ENCODE data around the gene FGF4. TPM values are rescaled to one million over a fixed set of nuclear protein-coding genes. Genes with fewer than 3 reads are reported as not detected.

Gene FGF4
- total RNA-seq, 1 donor from 2014 or later: not detected

DNA sequence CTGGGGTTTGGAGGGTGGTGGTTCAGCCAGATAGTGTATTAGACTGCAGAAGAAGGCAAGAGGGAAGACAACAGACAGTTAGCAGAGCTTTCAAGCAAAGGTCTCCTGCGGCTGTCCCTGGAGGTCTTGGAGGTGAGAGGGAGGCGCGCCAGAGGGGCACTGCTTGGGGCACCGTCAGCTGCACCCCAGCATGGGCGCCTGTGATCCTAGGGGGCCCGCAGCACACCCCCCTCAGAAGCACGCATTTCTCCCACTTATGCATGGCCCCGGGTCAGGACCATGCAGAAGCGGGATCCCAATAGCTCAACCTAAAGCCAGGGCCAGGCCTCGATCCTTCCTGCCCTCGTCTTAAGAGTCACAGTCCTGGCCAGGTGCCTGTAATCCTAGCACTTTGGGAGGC, 26.5 kb downstream of the FGF4 start:
- Mint-ChIP-seq H3K27me3 (ENCODE audit: low read depth) (no peaks in the 10 kb centered on the region), H3K9me3 (no peaks in the 10 kb centered on the region), H3K4me3 (no peak overlapping the region), H3K36me3 (ENCODE audit: low read depth) (no peaks in the 10 kb centered on the region), H3K27ac (ENCODE audit: unreplicated experiment) (no peak overlapping the region), H3K4me1 (peaks cover 17% of the 10 kb centered on the region)
- TF ChIP-seq, protein P1, sequence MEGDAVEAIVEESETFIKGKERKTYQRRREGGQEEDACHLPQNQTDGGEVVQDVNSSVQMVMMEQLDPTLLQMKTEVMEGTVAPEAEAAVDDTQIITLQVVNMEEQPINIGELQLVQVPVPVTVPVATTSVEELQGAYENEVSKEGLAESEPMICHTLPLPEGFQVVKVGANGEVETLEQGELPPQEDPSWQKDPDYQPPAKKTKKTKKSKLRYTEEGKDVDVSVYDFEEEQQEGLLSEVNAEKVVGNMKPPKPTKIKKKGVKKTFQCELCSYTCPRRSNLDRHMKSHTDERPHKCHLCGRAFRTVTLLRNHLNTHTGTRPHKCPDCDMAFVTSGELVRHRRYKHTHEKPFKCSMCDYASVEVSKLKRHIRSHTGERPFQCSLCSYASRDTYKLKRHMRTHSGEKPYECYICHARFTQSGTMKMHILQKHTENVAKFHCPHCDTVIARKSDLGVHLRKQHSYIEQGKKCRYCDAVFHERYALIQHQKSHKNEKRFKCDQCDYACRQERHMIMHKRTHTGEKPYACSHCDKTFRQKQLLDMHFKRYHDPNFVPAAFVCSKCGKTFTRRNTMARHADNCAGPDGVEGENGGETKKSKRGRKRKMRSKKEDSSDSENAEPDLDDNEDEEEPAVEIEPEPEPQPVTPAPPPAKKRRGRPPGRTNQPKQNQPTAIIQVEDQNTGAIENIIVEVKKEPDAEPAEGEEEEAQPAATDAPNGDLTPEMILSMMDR (conservative IDR thresholded peaks at IDR 0.05): no peak
- no peak for DNase-seq (ENCODE audit: low read depth, low spot score)

DNA sequence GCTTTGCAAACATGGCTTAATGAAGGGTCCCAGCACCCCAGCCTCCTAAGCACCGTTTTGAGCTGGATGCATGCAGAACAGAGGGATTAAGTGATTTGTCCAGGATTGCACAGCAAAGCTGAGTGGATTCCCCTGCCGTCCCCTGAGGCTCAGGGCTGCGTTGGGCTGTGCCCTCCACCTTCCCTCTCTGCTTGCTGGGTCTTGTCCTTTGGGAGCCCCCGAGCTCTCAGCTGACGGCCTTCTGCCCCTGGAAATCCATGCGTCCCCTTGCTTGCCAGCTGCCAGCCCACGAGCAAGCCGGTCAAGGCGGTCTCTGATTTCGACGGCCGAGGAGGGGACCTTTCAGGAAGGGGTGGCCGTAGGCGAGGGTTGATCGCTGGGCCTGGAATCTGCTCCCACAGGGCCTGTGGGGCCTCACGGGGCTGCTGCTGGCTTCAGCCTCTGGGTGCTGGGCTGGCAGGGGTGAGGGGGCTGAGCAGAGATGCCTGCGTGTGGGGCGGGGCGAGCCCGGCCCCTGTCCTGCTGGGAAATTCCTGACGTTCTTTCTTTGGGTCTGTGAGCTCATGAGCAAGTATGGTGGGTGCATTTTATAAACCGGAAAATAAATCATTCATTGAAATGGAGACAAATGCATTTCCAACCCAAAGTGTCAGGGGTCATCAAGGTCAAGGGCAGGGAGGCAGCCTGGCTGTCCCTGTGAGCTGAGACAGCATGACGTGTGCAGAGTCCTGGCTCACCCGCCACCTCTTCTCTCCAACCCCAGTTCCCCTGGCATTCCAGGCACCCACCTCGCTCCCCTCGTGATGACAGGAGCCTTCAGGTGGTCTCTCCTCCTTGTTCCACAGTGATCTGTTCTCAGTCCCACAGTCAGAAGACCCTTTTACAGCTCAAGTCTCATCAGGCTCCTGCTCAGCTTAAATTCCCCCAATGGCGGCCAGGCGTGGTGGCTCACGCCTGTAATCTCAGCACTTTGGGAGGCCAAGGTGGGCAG, 28.1 kb downstream of the FGF4 start:
- TF ChIP-seq, protein P1 (conservative IDR thresholded peaks at IDR 0.05): no peak
- no peak overlapping the region for H3K27ac Mint-ChIP-seq (ENCODE audit: unreplicated experiment)
- no peaks in the 10 kb centered on the region for H3K36me3 Mint-ChIP-seq (ENCODE audit: low read depth)
- peaks cover 17% of the 10 kb centered on the region for H3K4me1 Mint-ChIP-seq
- no peak for DNase-seq (ENCODE audit: low read depth, low spot score)
- no peak overlapping the region for H3K4me3 Mint-ChIP-seq
- no peaks in the 10 kb centered on the region for H3K9me3 Mint-ChIP-seq
- H3K27me3 Mint-ChIP-seq (ENCODE audit: low read depth): no peaks in the 10 kb centered on the region

DNA sequence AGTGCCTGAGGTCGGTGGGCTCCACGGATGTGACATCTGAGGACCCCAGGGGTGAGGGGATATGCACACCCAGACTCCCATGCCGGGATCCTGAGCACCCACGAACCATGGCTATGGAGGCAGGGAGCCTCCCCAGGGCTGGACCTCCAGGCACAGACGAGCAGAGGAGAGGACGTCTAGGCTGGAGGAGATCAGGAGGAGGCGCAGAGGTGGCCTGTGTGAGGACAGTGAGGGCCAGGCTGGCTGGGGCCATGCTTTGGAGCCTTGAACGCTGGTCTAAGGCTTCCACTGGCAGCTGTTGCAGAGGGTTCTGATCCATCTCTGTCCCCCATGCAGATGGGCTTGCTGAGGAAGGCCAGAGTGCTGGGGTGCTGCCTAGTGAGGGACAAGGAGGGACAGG, 29.0 kb downstream of the FGF4 start:
- DNase-seq (ENCODE audit: low read depth, low spot score): no peak
- Mint-ChIP-seq H3K4me3 (no peak overlapping the region), H3K36me3 (ENCODE audit: low read depth) (no peaks in the 10 kb centered on the region), H3K27me3 (ENCODE audit: low read depth) (no peaks in the 10 kb centered on the region), H3K4me1 (peaks cover 17% of the 10 kb centered on the region), H3K27ac (ENCODE audit: unreplicated experiment) (no peak overlapping the region), H3K9me3 (no peaks in the 10 kb centered on the region)
- TF ChIP-seq, protein P1 (conservative IDR thresholded peaks at IDR 0.05): no peak

DNA sequence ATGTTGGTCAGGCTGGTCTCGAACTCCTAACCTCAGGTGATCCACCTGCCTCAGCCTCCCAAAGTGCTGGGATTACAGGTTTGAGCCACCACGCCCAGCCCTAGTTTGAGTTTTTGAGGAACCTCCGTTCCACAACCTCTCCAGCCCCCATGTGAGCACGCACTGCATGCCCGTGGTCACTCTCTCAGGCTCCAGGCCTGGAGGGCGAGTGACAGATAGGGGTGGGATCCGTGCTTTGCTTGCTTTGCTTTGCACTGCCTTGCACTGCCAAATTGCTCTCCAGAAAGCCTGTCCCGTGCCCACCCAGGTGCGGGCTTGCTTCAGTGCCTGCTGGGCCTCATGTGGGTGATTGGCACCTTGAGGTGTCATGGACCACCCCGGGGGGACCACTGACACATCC, 29.9 kb downstream of the FGF4 start:
- no peak overlapping the region for H3K4me3 Mint-ChIP-seq
- TF ChIP-seq, protein P1 (conservative IDR thresholded peaks at IDR 0.05): no peak
- no peak overlapping the region for H3K27ac Mint-ChIP-seq (ENCODE audit: unreplicated experiment)
- DNase-seq (ENCODE audit: low read depth, low spot score): no peak
- no peaks in the 10 kb centered on the region for H3K9me3 Mint-ChIP-seq
- H3K36me3 Mint-ChIP-seq (ENCODE audit: low read depth): no peaks in the 10 kb centered on the region
- no peaks in the 10 kb centered on the region for H3K27me3 Mint-ChIP-seq (ENCODE audit: low read depth)
- H3K4me1 Mint-ChIP-seq: peaks cover 17% of the 10 kb centered on the region

DNA sequence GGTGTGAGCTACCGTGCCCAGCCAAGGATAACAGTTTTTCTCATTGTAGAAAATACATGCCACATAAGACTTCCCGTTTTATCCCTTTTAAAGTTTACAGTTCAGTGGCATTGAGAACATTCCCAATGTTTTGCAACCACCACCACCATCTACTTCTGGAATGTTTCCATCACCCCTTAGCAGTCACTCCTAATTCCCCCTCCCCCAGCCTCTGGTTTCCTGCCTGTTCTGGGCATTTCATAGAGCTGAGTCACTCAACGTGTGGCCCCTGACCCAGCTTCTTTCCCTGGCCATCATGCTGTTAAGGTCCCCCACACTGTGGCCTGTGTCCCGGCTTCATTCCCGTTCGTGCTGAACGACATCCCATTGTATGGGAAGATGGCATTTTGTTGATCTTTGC, 30.7 kb downstream of the FGF4 start:
- Mint-ChIP-seq H3K9me3 (no peaks in the 10 kb centered on the region), H3K27ac (ENCODE audit: unreplicated experiment) (no peak overlapping the region), H3K4me3 (no peak overlapping the region), H3K27me3 (ENCODE audit: low read depth) (no peaks in the 10 kb centered on the region), H3K4me1 (peaks cover 17% of the 10 kb centered on the region), H3K36me3 (ENCODE audit: low read depth) (no peaks in the 10 kb centered on the region)
- TF ChIP-seq, protein P1 (conservative IDR thresholded peaks at IDR 0.05): no peak
- DNase-seq (ENCODE audit: low read depth, low spot score): no peak

Data from neural crest cell (in vitro differentiated cells).